Neural cell (in vitro differentiated cells): ENCODE data around the gene FXYD6. TPM values are rescaled to one million over a fixed set of nuclear protein-coding genes. Genes with fewer than 3 reads are reported as not detected.

Experiments
- H2AFZ ChIP-seq: fragments of 200-600, 300-800 bp; sonication (generic), shearing (Covaris generic); 2 replicates; pipeline ENCODE4 v1.6.0; 2014; ENCODE audit warnings: low read depth, mild to moderate bottlenecking, antibody characterized with exemption, low read length, moderate library complexity
- H3F3A ChIP-seq: fragments of 200-600 bp; shearing (Covaris generic); 2 replicates; pipeline ENCODE4 v1.6.1; 2016; ENCODE audit warnings: mild to moderate bottlenecking, moderate library complexity, mixed read lengths, antibody characterized with exemption, low read length; ENCODE audit not compliant: insufficient read depth, poor library complexity, severe bottlenecking
- H3K27ac ChIP-seq: fragments of 200-600, 300-800 bp; sonication (generic), shearing (Covaris generic); 2 replicates; pipeline ENCODE4 v1.5.1; 2014; ENCODE audit warnings: mild to moderate bottlenecking, low read length, moderate library complexity
- H3K27me3 ChIP-seq: fragments of 300-800, 200-600 bp; sonication (generic), shearing (Covaris generic); 2 replicates; pipeline ENCODE4 v1.6.0; 2014; ENCODE audit warnings: mild to moderate bottlenecking, low read depth, low read length, moderate library complexity; ENCODE audit not compliant: insufficient read depth
- H3K36me3 ChIP-seq: fragments of 300-800, 200-600 bp; sonication (generic), shearing (Covaris generic); 2 replicates; pipeline ENCODE4 v1.5.1; 2014; ENCODE audit warnings: mild to moderate bottlenecking, antibody characterized with exemption, low read length, moderate library complexity; ENCODE audit not compliant: insufficient read depth
- H3K4me2 ChIP-seq: fragments of 300-800, 200-600 bp; sonication (generic), shearing (Covaris generic); 2 replicates; pipeline ENCODE4 v1.6.0; 2014; ENCODE audit warnings: mild to moderate bottlenecking, low read length
- H3K4me3 ChIP-seq: fragments of 300-800, 200-600 bp; sonication (generic), shearing (Covaris generic); 2 replicates; pipeline ENCODE4 v1.5.1; 2014; ENCODE audit warnings: mild to moderate bottlenecking, low read length, moderate library complexity
- H3K79me2 ChIP-seq: fragments of 200-600 bp; shearing (Covaris generic); replicated peaks from 2 replicates; pipeline ENCODE4 v1.6.0; 2014; ENCODE audit warnings: mild to moderate bottlenecking, low read length, moderate library complexity; ENCODE audit not compliant: insufficient read depth
- H3K9ac ChIP-seq: fragments of 300-800, 200-600 bp; sonication (generic), shearing (Covaris generic); 2 replicates; pipeline ENCODE4 v1.6.1; 2016; ENCODE audit warnings: mild to moderate bottlenecking, low read length, mixed read lengths
- H3K9me2 ChIP-seq: fragments of 200-600 bp; shearing (Covaris generic); 2 replicates; pipeline ENCODE4 v1.6.1; 2016; ENCODE audit warnings: mild to moderate bottlenecking, low read length, mixed read lengths; ENCODE audit not compliant: insufficient read depth
- H3K9me3 ChIP-seq: fragments of 200-600, 300-800 bp; sonication (generic), shearing (Covaris generic); 2 replicates; pipeline ENCODE4 v1.6.1; 2016; ENCODE audit warnings: mild to moderate bottlenecking, mixed run types, low read length, moderate library complexity, mixed read lengths
- H4K20me1 ChIP-seq: fragments of 200-600 bp; shearing (Covaris generic); 2 replicates; pipeline ENCODE4 v1.6.1; 2016; ENCODE audit warnings: mild to moderate bottlenecking, mixed run types; ENCODE audit not compliant: insufficient read depth
- EP300 ChIP-seq: fragments of 450-650 bp; conservative IDR thresholded peaks from 2 replicates; pipeline ENCODE4 v1.6.1; 2014; ENCODE audit warnings: antibody characterized with exemption, mild to moderate bottlenecking, moderate library complexity; ENCODE audit not compliant: poor library complexity, severe bottlenecking
- EZH2 ChIP-seq: fragments of 200-600, 300-800 bp; shearing (Covaris generic), sonication (generic); IDR thresholded peaks from 2 replicates; pipeline ENCODE4 v1.6.1; 2014; ENCODE audit warnings: antibody characterized with exemption, low read length, borderline replicate concordance, mild to moderate bottlenecking; ENCODE audit not compliant: insufficient read depth, poor library complexity, severe bottlenecking
- MXI1 ChIP-seq: fragments of 450-650 bp; conservative IDR thresholded peaks from 2 replicates; pipeline ENCODE4 v1.6.1; 2014; ENCODE audit warnings: antibody characterized with exemption, mild to moderate bottlenecking; ENCODE audit not compliant: poor library complexity, severe bottlenecking
- POLR2AphosphoS5 ChIP-seq: IDR thresholded peaks from 2 replicates; pipeline ENCODE4 v1.6.1; 2012
- RAD21 ChIP-seq: fragments of 450-650 bp; conservative IDR thresholded peaks from 2 replicates; pipeline ENCODE4 v1.6.1; 2014; ENCODE audit warnings: antibody characterized with exemption, mild to moderate bottlenecking, moderate library complexity
- SMC3 ChIP-seq: fragments of 450-650 bp; conservative IDR thresholded peaks from 2 replicates; pipeline ENCODE4 v1.6.1; 2014; ENCODE audit warnings: antibody characterized with exemption, mild to moderate bottlenecking, moderate library complexity; ENCODE audit not compliant: poor library complexity
- TAF1 ChIP-seq: IDR thresholded peaks from 2 replicates; pipeline ENCODE4 v1.6.1; 2012; ENCODE audit warnings: low read depth
- polyA plus RNA-seq: library from polyadenylated mRNA; depleted of rRNA; stranded (reverse); fragments of >200 nt; gene quantifications from 2 replicates; pipeline ENCODE4 v1.2.3, GENCODE V29; 2014
- TF ChIP-seq, protein P1 (sequence below): IDR thresholded peaks from 2 replicates; pipeline ENCODE4 v1.6.1; 2012; ENCODE audit warnings: borderline replicate concordance
- TF ChIP-seq, protein P2 (sequence below): fragments of 450-650 bp; IDR thresholded peaks from 2 replicates; pipeline ENCODE4 v1.5.1; 2014; ENCODE audit warnings: antibody characterized with exemption, mild to moderate bottlenecking, moderate library complexity; ENCODE audit not compliant: poor library complexity, severe bottlenecking

Gene FXYD6
- polyA plus RNA-seq, 1 donor from 2014 or later = 218 TPM

DNA sequence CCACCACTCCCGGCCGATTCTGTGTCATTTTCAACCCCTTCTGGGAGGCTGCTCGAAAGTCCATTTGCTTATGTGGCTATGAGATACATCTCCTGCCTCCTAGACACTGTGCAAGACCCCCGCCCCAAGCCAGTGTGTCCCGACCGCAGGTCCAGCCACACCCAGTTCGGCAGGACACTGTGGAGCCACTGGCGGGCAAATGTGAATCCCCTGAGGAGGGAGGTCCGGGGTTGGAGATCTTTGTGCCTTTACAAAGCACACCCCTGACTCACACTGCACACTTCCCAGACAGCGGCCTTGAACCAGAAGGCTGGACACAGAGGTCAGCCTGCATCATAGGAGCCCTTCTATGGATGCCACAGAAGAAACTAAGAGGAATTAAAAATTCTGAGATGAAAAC, 17.4 kb downstream of the FXYD6 start:
- no peak overlapping the region for H3K4me3 ChIP-seq
- H3K9ac ChIP-seq = no peak overlapping the region
- H3K27ac ChIP-seq = no peak overlapping the region
- peaks cover 15% of the 10 kb centered on the region for H4K20me1 ChIP-seq
- H3K9me3 ChIP-seq = no peaks in the 10 kb centered on the region
- no peaks in the 10 kb centered on the region for H3F3A ChIP-seq
- peaks cover 82% of the 10 kb centered on the region for H3K79me2 ChIP-seq
- H3K4me2 ChIP-seq = no peak overlapping the region
- no peaks in the 10 kb centered on the region for H3K9me2 ChIP-seq
- no peaks in the 10 kb centered on the region for H3K27me3 ChIP-seq
- H2AFZ ChIP-seq = no peak overlapping the region
- TF ChIP-seq RAD21 = no peak
- H3K36me3 ChIP-seq = no peaks in the 10 kb centered on the region

DNA sequence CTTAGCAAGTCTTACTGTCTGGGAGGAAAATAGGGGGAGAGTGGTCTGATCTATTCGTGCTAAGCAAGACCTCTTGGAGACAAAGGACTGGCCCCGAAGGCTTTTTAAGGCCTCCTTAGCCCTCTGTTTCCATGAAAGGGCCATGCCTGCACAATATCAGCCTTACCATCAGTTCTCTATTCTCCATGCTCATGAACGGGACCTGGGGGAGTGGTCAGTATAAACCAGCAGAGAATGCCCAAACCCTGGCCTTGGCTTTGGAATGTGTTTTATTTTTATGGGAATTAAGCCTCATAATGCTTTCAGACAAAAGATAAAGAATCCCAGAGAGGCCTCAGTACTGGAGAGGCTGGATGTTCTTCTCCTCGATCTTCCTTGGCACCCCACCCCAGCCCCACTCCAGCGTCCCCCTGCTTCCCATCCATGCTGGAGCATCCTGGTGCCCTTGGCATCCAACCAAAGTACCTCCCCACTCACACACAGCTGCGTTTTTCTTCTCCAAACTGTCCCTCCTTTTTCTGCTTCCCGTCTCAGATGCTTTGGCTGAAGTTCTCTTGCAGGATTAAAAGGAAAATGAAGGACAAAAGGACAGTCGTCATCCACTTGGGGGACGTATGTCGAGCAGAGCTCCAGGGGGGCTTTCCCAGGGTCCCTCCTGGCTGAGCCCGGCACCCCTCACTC, 18.6 kb downstream of the FXYD6 start:
- TF ChIP-seq SMC3 = no peak
- TF ChIP-seq, protein P1, sequence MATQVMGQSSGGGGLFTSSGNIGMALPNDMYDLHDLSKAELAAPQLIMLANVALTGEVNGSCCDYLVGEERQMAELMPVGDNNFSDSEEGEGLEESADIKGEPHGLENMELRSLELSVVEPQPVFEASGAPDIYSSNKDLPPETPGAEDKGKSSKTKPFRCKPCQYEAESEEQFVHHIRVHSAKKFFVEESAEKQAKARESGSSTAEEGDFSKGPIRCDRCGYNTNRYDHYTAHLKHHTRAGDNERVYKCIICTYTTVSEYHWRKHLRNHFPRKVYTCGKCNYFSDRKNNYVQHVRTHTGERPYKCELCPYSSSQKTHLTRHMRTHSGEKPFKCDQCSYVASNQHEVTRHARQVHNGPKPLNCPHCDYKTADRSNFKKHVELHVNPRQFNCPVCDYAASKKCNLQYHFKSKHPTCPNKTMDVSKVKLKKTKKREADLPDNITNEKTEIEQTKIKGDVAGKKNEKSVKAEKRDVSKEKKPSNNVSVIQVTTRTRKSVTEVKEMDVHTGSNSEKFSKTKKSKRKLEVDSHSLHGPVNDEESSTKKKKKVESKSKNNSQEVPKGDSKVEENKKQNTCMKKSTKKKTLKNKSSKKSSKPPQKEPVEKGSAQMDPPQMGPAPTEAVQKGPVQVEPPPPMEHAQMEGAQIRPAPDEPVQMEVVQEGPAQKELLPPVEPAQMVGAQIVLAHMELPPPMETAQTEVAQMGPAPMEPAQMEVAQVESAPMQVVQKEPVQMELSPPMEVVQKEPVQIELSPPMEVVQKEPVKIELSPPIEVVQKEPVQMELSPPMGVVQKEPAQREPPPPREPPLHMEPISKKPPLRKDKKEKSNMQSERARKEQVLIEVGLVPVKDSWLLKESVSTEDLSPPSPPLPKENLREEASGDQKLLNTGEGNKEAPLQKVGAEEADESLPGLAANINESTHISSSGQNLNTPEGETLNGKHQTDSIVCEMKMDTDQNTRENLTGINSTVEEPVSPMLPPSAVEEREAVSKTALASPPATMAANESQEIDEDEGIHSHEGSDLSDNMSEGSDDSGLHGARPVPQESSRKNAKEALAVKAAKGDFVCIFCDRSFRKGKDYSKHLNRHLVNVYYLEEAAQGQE = no peak
- TF ChIP-seq, protein P2, sequence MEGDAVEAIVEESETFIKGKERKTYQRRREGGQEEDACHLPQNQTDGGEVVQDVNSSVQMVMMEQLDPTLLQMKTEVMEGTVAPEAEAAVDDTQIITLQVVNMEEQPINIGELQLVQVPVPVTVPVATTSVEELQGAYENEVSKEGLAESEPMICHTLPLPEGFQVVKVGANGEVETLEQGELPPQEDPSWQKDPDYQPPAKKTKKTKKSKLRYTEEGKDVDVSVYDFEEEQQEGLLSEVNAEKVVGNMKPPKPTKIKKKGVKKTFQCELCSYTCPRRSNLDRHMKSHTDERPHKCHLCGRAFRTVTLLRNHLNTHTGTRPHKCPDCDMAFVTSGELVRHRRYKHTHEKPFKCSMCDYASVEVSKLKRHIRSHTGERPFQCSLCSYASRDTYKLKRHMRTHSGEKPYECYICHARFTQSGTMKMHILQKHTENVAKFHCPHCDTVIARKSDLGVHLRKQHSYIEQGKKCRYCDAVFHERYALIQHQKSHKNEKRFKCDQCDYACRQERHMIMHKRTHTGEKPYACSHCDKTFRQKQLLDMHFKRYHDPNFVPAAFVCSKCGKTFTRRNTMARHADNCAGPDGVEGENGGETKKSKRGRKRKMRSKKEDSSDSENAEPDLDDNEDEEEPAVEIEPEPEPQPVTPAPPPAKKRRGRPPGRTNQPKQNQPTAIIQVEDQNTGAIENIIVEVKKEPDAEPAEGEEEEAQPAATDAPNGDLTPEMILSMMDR = no peak
- no peak for TF ChIP-seq RAD21
- no peak for TF ChIP-seq MXI1
- TF ChIP-seq TAF1 = no peak
- TF ChIP-seq EP300 = no peak
- no peak for TF ChIP-seq EZH2
- no peak for TF ChIP-seq POLR2AphosphoS5
- Histone ChIP-seq H3K9me3 (peaks cover 4% of the 10 kb centered on the region), H3K36me3 (no peaks in the 10 kb centered on the region), H3K4me2 (no peak overlapping the region), H3K27ac (no peak overlapping the region), H3K27me3 (no peaks in the 10 kb centered on the region), H2AFZ (no peak overlapping the region), H3K79me2 (peaks cover 81% of the 10 kb centered on the region), H3F3A (no peaks in the 10 kb centered on the region), H4K20me1 (peaks cover 15% of the 10 kb centered on the region), H3K4me3 (no peak overlapping the region), H3K9ac (no peak overlapping the region), H3K9me2 (no peaks in the 10 kb centered on the region)
